PC-9 (cell line): ENCODE data around the gene TDRD5.

Experiments
- EZH2 ChIP-seq: fragments of 200-600 bp; sonication (generic); IDR thresholded peaks from 2 replicates; pipeline ENCODE4 v1.8.0; 2017; ENCODE audit warnings: antibody characterized with exemption, low read depth
- TF ChIP-seq, protein P1 (sequence below): fragments of 200-600 bp; sonication (generic); conservative IDR thresholded peaks from 2 replicates; pipeline ENCODE4 v1.6.1; 2017; ENCODE audit warnings: mixed run types, antibody characterized with exemption, mild to moderate bottlenecking, moderate library complexity

DNA sequence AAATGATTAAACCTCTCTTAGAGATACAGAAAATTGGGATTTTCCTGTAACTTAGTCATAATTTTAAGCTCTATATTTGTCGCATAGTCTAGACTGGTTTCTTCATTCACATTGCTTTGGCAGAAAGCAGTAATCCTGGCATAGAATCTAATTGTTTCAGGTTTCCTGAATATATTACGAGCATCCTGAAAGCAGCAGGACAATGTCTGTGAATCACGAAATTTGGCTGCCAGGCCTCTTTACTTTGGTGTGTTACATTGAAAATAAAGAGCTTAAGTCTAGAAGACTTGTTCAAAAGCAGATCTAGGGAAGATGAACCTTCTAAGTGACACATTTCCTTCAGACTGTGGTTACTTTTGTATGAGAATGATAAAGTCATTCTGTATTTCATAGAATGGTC is 72.2 kb downstream of the TDRD5 start:
- TF ChIP-seq, protein P1, sequence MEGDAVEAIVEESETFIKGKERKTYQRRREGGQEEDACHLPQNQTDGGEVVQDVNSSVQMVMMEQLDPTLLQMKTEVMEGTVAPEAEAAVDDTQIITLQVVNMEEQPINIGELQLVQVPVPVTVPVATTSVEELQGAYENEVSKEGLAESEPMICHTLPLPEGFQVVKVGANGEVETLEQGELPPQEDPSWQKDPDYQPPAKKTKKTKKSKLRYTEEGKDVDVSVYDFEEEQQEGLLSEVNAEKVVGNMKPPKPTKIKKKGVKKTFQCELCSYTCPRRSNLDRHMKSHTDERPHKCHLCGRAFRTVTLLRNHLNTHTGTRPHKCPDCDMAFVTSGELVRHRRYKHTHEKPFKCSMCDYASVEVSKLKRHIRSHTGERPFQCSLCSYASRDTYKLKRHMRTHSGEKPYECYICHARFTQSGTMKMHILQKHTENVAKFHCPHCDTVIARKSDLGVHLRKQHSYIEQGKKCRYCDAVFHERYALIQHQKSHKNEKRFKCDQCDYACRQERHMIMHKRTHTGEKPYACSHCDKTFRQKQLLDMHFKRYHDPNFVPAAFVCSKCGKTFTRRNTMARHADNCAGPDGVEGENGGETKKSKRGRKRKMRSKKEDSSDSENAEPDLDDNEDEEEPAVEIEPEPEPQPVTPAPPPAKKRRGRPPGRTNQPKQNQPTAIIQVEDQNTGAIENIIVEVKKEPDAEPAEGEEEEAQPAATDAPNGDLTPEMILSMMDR: no peak
- no peak for TF ChIP-seq EZH2
